Posterior vena cava (tissue), 2 donors: Measurements from ENCODE around the gene MORN4. TPM values are rescaled to one million over a fixed set of nuclear protein-coding genes. Genes with fewer than 3 reads are reported as not detected.
"Not testable (repeated sequence)": the region's sequence is repeated elsewhere in the genome, so short reads cannot be mapped to it uniquely, and the experiment has no call there.

Source experiments
- DNase-seq: peaks from one replicate; pipeline ENCODE4 v3.0.0-alpha.2; 2020; ENCODE audit warnings: low spot score
- intact Hi-C, 2 donors: fragments of 100-400 bp; cut with DNase I; formaldehyde crosslinking; loops; one replicate each; pipeline versions ENCODE4 v1.14.1 to v1.14.2; 2022 to 2023
- total RNA-seq, 2 donors: library from RNA; stranded (reverse); fragmentation: NEBNext Ultra II Directional; extraction: Animal tissue kit (Norgen Biotek cat#: 25700); gene quantifications; one replicate each; pipeline ENCODE4 v1.2.1, GENCODE V29; 2021
- donor health status: DM: yes; HTN: yes; CAD: no.
- donor health status: DM: yes; HTN: yes; CAD: no.

MORN4 gene
- total RNA-seq, 2 donors from 2014 or later: 3.4 to 6.5 TPM

GRCh38 chr10:97643441-97643985, 10.2 kb upstream of the MORN4 start:
- intact Hi-C loops: no loop called here
- no peak for DNase-seq

GRCh38 chr10:97642471-97643159, 9.3 kb upstream of the MORN4 start:
- DNase-seq, intact Hi-C loops: not testable (repeated sequence)

GRCh38 chr10:97640868-97641811, 7.8 kb upstream of the MORN4 start:
- intact Hi-C loops: no loop called here
- DNase-seq: peak; percentile 84

- intact Hi-C loops: no loop called here
- DNase-seq: peak; percentile 100
Observed at GRCh38 chr10:97640174-97640867, 7.0 kb upstream of the MORN4 start, which contains the start of gene PI4K2A. PI4K2A (plus strand) TSS chr10:97640671; CDS start chr10:97640743, 72 bp downstream.

GRCh38 chr10:97639090-97639489, 5.8 kb upstream of the MORN4 start:
- intact Hi-C loops: loop anchor here in 1 of 2 donors (5.0 kb wide), 1 partner anchor 538 kb away; no protein-coding TSS in a partner anchor
- DNase-seq: not testable (repeated sequence)

GRCh38 chr10:97635577-97635976, 2.3 kb upstream of the MORN4 start:
- intact Hi-C loops: loop anchor here in 1 of 2 donors (5.0 kb wide), 1 partner anchor 542 kb away; no protein-coding TSS in a partner anchor
- no peak for DNase-seq

GRCh38 chr10:97633921-97634320, 621 bp upstream of the MORN4 start:
- no peak for DNase-seq
- intact Hi-C loops: no loop called here

GRCh38 chr10:97631098-97631497, 2.2 kb downstream of the MORN4 start:
- intact Hi-C loops: no loop called here
- no peak for DNase-seq

- intact Hi-C loops: no loop called here
Observed at GRCh38 chr10:97629289-97629688, 4.0 kb downstream of the MORN4 start.

GRCh38 chr10:97628228-97628627, 5.1 kb downstream of the MORN4 start:
- no peak for DNase-seq
- intact Hi-C loops: no loop called here

More at GRCh38 chr10:97629289-97629688, 4.0 kb downstream of the MORN4 start:
- no peak for DNase-seq

- no peak for DNase-seq
- intact Hi-C loops: no loop called here
Observed at GRCh38 chr10:97627731-97628130, 5.6 kb downstream of the MORN4 start.

GRCh38 chr10:97623277-97623676, 10.0 kb downstream of the MORN4 start:
- intact Hi-C loops: no loop called here
- no peak for DNase-seq

- DNase-seq: no peak
- intact Hi-C loops: no loop called here
Observed at GRCh38 chr10:97618733-97619132, 14.6 kb downstream of the MORN4 start.

GRCh38 chr10:97618285-97618684, 15.0 kb downstream of the MORN4 start:
- no peak for DNase-seq
- intact Hi-C loops: no loop called here

- intact Hi-C loops: loop anchor here in 1 of 2 donors (5.0 kb wide), 1 partner anchor 40 kb away; the partner anchor contains the start of gene ANKRD2
- DNase-seq: peak; percentile 15
Observed at GRCh38 chr10:97612386-97612785, 20.9 kb downstream of the MORN4 start.

GRCh38 chr10:97611473-97611872, 21.8 kb downstream of the MORN4 start:
- intact Hi-C loops: loop anchor here (2.0 to 5.0 kb wide), 2 partner anchors 39 kb away; partner anchors contain the start of gene ANKRD2 (in 2 of the 2)
- DNase-seq: no peak

- intact Hi-C loops: no loop called here
Observed at GRCh38 chr10:97608991-97609561, 24.2 kb downstream of the MORN4 start.

GRCh38 chr10:97607095-97607636, 26.1 kb downstream of the MORN4 start:
- DNase-seq: no peak
- intact Hi-C loops: no loop called here

More at GRCh38 chr10:97608991-97609561, 24.2 kb downstream of the MORN4 start:
- DNase-seq: no peak
